K562 (cell line): ENCODE measurements around the gene OXNAD1. TPM values are rescaled to one million over a fixed set of nuclear protein-coding genes. Genes with fewer than 3 reads are reported as not detected.

Experiments used
- ATF7 ChIP-seq: fragments of 450-650 bp; IDR thresholded peaks from 2 replicates; pipeline ENCODE4 v1.7.1; 2014; ENCODE audit warnings: mild to moderate bottlenecking, moderate library complexity
- MCM5 ChIP-seq: fragments of 450-650 bp; IDR thresholded peaks from 2 replicates; pipeline ENCODE4 v1.6.1; 2016; ENCODE audit warnings: low read depth
- POLR3A ChIP-seq: IDR thresholded peaks from 2 replicates; pipeline ENCODE4 v1.6.1; 2011; ENCODE audit warnings: borderline replicate concordance, mild to moderate bottlenecking, moderate library complexity; ENCODE audit not compliant: insufficient read length, insufficient read depth; ENCODE audit errors: extremely low read depth
- SMARCA5 ChIP-seq: fragments of 450-650 bp; IDR thresholded peaks from 2 replicates; pipeline ENCODE4 v1.6.1; 2016
- VEZF1 ChIP-seq: fragments of 200-800 bp; sonication (Bioruptor generic); IDR thresholded peaks from 2 replicates; pipeline ENCODE4 v1.6.1; 2017; ENCODE audit warnings: missing genetic modification characterization, missing compliant biosample characterization
- WHSC1 ChIP-seq: IDR thresholded peaks from one replicate; pipeline ENCODE4 v1.6.1; 2012; ENCODE audit warnings: low read length, control low read depth, inconsistent platforms
- ZNF318 ChIP-seq, 2 experiments: fragments of 450-650 bp; IDR thresholded peaks; 2 replicates each; pipeline ENCODE4 v1.6.1; 2016; ENCODE audit warnings: mild to moderate bottlenecking in 2 of 2, borderline replicate concordance in 1 of 2, low read depth in 1 of 2, moderate library complexity in 1 of 2
- polyA plus RNA-seq, 8 experiments: library from polyadenylated mRNA; depleted of rRNA in 4 of 8; stranded (reverse) in 5 of 8; unstranded in 3 of 8; fragments of >200 nt; fragmentation: Nextera tagmentation in 2 of 8; fragmentation: Illumina TruSeq in 1 of 8; extraction: Ambion mirVana in 2 of 8; extraction: Trizol in 1 of 8; gene quantifications; 2 replicates each; pipeline versions ENCODE4 v1.2.1 to v1.2.3, GENCODE V29; 2011 to 2014; ENCODE audit warnings: inconsistent platforms in 1 of 8, missing spikeins in 1 of 8
- total RNA-seq, 7 experiments: library from RNA; depleted of rRNA in 6 of 7; stranded (reverse); fragments of >200 nt in 6 of 7; fragmentation: Illumina TruSeq in 2 of 7; extraction: Trizol in 2 of 7; gene quantifications; 2 replicates each; pipeline versions ENCODE4 v1.2.1 to v1.2.3, GENCODE V29; 2011 to 2021; ENCODE audit warnings: low replicate concordance in 1 of 7

The OXNAD1 gene
- total and polyA plus RNA-seq, 9 of the 15 experiments (the other 6 are each of a cell fraction or from before 2014, with no cell fraction given), result 12.8 to 44.4 (median 41.1) TPM

GRCh38 chr3:16297997-16298885, 33.2 kb downstream of the OXNAD1 start (continued):
- TF ChIP-seq ZNF318 (IDR thresholded peaks at IDR 0.05; ENCODE audit: borderline replicate concordance in 1 of 2, low read depth in 1 of 2) (no peak), WHSC1 (no peak), VEZF1 (no peak), ATF7 (no peak), POLR3A (no peak), MCM5 (no peak), SMARCA5 (no peak)
